ENCODE measurements around the gene CRTAP.

DNA sequence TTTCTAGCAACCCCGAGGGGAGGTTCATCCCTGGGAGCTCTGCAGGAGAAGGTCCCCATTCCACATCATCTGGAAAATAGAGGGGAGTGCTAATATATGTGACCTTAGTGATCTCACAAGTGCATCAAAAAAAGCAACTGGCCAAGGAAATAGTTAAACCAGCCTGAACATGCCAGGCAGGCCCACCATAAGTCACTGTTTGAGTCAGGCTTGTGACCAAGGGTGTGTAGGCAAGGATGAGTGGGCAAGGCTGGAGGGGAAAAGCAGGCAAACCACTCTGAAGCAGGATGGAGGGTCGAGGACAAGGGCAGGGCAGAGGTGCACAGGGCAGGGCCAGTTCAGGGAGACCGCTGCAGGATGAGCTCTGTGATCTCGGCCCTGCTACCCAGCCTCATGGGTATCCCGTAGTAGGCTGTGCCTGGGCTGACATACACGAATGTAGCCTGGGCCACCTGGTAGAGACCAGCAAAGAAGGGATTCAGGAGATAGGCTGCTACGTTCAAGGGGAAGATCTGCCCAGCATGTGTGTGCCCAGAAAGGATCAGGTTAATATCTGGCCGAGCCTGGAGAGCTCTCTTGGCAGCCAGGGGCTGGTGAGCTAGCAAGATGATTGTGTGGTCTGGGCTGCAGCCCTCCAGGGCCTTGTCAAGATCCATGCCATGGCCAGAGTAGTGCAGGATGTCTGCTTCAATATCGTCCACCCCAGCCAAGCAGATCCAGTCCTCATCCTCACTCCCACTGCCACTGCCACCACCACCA, 21.1 kb upstream of the CRTAP start:
- TF ChIP-seq, protein P1, sequence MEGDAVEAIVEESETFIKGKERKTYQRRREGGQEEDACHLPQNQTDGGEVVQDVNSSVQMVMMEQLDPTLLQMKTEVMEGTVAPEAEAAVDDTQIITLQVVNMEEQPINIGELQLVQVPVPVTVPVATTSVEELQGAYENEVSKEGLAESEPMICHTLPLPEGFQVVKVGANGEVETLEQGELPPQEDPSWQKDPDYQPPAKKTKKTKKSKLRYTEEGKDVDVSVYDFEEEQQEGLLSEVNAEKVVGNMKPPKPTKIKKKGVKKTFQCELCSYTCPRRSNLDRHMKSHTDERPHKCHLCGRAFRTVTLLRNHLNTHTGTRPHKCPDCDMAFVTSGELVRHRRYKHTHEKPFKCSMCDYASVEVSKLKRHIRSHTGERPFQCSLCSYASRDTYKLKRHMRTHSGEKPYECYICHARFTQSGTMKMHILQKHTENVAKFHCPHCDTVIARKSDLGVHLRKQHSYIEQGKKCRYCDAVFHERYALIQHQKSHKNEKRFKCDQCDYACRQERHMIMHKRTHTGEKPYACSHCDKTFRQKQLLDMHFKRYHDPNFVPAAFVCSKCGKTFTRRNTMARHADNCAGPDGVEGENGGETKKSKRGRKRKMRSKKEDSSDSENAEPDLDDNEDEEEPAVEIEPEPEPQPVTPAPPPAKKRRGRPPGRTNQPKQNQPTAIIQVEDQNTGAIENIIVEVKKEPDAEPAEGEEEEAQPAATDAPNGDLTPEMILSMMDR (IDR thresholded peaks at IDR 0.05), result no peak
- no peak for TF ChIP-seq POLR2A (IDR thresholded peaks at IDR 0.05)

Data from tibial nerve (tissue), 3 donors.